Panc1 (cell line): Measurements from ENCODE around the gene ADAM12. TPM values are rescaled to one million over a fixed set of nuclear protein-coding genes. Genes with fewer than 3 reads are reported as not detected.

ENCODE experiments used
- ATAC-seq: fragments of 200-7000 bp; cut with Tn5 transposase; 2 replicates; pipeline ENCODE4 v1.9.1; 2020; ENCODE audit warnings: mild to moderate bottlenecking, moderate library complexity
- BruUV-seq: library from RNA; stranded (reverse); fragments of 400-500 nt; replicated peaks from 2 replicates; lab custom pipeline; 2021; lab: Mats Ljungman, UMichigan
- CTCF ChIA-PET: fragments of 300-600 bp; sonication (Branson Sonifier 250); formaldehyde crosslinking; loops from one replicate; lab custom pipeline; 2022; ENCODE audit warnings: antibody characterized with exemption; lab: Charles Lee
- POLR2A ChIA-PET: fragments of 300-600 bp; sonication (Branson Sonifier 250); formaldehyde crosslinking; loops from one replicate; lab custom pipeline; 2022; ENCODE audit warnings: antibody characterized with exemption; lab: Charles Lee
- DNase-seq: peaks from one replicate; pipeline ENCODE4 v3.0.0-alpha.2; 2010; ENCODE audit warnings: low read depth, low spot score
- H3K27ac ChIP-seq: 2 replicates; pipeline ENCODE4 v1.5.1; 2011; ENCODE audit warnings: mild to moderate bottlenecking, low read length, inconsistent platforms
- H3K27me3 ChIP-seq: fragments of 200-500 bp; sonication (Bioruptor generic); 2 replicates; pipeline ENCODE4 v1.6.0; 2014; ENCODE audit warnings: low read length, inconsistent platforms; ENCODE audit not compliant: control insufficient read depth, insufficient read depth
- H3K36me3 ChIP-seq: fragments of 200-500 bp; sonication (Bioruptor generic); 2 replicates; pipeline ENCODE4 v1.5.1; 2014; ENCODE audit warnings: inconsistent platforms, mild to moderate bottlenecking, low read length, moderate library complexity; ENCODE audit not compliant: control insufficient read depth, insufficient read depth
- H3K4me1 ChIP-seq: 2 replicates; pipeline ENCODE4 v1.5.1; 2011; ENCODE audit warnings: inconsistent platforms, mild to moderate bottlenecking, low read length, moderate library complexity; ENCODE audit not compliant: control insufficient read depth, insufficient read depth
- H3K4me3 ChIP-seq, 2 experiments: 2 replicates each; pipeline ENCODE4 v1.5.1; 2011 to 2012; ENCODE audit warnings: low read depth in 2 of 2, low read length in 2 of 2, mild to moderate bottlenecking in 2 of 2, inconsistent platforms in 1 of 2, moderate library complexity in 1 of 2
- H3K9me3 ChIP-seq: fragments of 200-500 bp; sonication (Bioruptor generic); 2 replicates; pipeline ENCODE4 v1.5.1; 2014; ENCODE audit warnings: low read depth, mild to moderate bottlenecking, inconsistent platforms, low read length, moderate library complexity; ENCODE audit not compliant: control insufficient read depth, insufficient read depth
- CTCF ChIP-seq: fragments of 450-650 bp; IDR thresholded peaks from 2 replicates; pipeline ENCODE4 v1.5.1; 2017; ENCODE audit warnings: mild to moderate bottlenecking
- POLR2AphosphoS5 ChIP-seq: IDR thresholded peaks from 2 replicates; pipeline ENCODE4 v1.6.1; 2012; ENCODE audit warnings: mild to moderate bottlenecking, low read depth, low read length, moderate library complexity
- REST ChIP-seq, 2 experiments: IDR thresholded peaks; 2 replicates each; pipeline ENCODE4 v1.6.1; 2011 to 2012; ENCODE audit warnings: low read depth in 2 of 2, control low read depth in 1 of 2, low read length in 1 of 2, mild to moderate bottlenecking in 1 of 2, moderate library complexity in 1 of 2; ENCODE audit not compliant: insufficient read depth in 1 of 2
- SIN3A ChIP-seq: IDR thresholded peaks from 2 replicates; pipeline ENCODE4 v1.6.1; 2012; ENCODE audit warnings: low read depth, mild to moderate bottlenecking, low read length, moderate library complexity, borderline replicate concordance; ENCODE audit not compliant: insufficient read depth
- TCF7L2 ChIP-seq: IDR thresholded peaks from 2 replicates; pipeline ENCODE4 v1.6.1; 2011; ENCODE audit warnings: mild to moderate bottlenecking, low read depth, low read length, inconsistent platforms
- in situ Hi-C: cut with HindIII; loops from 2 replicates; pipeline ENCODE4 v1.10.0; 2016; ENCODE audit warnings: low sequenced_read_pairs, low pct_unique_long_range_greater_than_20kb
- intact Hi-C: fragments of 100-400 bp; cut with micrococcal nuclease; formaldehyde crosslinking; loops from one replicate; pipeline ENCODE4 v1.10.0; 2022; ENCODE audit not compliant: unreplicated experiment
- total RNA-seq: library from RNA; stranded (reverse); gene quantifications from one replicate; pipeline ENCODE4 v1.2.1, GENCODE V29; 2021; ENCODE audit not compliant: unreplicated experiment

ADAM12 gene
- total RNA-seq, 1 experiment from 2014 or later: 0.10 TPM

- POLR2A ChIA-PET: no interaction called here
- H3K27me3 ChIP-seq: no peaks in the 10 kb centered on the region
- no peak overlapping the region for H3K27ac ChIP-seq
- ATAC-seq: peak; percentile 27; the same call in 1 of the 2 replicates
- CTCF ChIA-PET: no interaction called here
- no peak overlapping the region for H3K4me3 ChIP-seq
- no peak for DNase-seq
- in situ Hi-C loops (no loop called here), intact Hi-C loops (no loop called here)
- no peaks in the 10 kb centered on the region for H3K36me3 ChIP-seq
- H3K4me1 ChIP-seq: no peaks in the 10 kb centered on the region
- no TSS peak for BruUV-seq
- no peak for TF ChIP-seq REST (IDR thresholded peaks at IDR 0.05; ENCODE audit: insufficient read depth in 1 of 2, low read depth in 2 of 2, low read length in 1 of 2)
- TF ChIP-seq CTCF: no peak
- TF ChIP-seq POLR2AphosphoS5: no peak
- no peak for TF ChIP-seq SIN3A
- TF ChIP-seq TCF7L2: no peak
- H3K9me3 ChIP-seq: no peaks in the 10 kb centered on the region
Measured at GRCh38 chr10:126253611-126253998, 134.7 kb downstream of the ADAM12 start.

DNA sequence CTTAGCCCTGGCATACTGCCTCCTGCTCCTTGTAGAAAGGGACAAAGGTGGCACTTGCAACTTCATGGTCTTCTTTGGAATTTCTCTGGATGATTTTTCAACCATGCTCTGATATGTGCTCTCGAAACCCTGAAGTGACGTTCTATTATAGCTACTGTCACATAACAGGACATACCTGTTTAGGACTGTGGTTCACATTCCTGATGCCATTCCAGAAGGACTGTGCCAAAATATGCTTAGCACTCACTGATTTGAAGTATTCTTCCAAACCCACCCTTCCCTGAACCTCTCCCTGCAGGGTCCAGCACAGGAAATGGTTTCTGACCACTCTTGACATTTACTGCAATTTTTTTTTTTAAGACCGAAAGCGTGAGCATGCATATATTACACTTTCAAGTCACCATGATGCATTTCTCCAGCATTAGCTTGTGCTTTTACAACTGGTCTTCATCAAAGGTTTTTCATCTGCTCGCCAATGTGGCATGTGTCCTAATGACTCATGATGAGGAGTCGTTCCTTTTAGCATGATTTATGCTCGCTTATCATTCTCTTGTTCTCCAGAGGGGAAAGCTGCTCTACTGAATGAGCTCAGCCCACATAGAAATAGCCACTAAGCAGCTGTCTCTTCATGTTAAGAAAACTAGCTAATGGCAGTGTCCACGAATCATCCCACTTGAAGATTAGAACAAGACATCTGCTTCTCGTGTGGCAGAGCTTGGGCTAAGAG, 135.2 kb downstream of the ADAM12 start:
- no peaks in the 10 kb centered on the region for H3K4me1 ChIP-seq
- TF ChIP-seq CTCF: no peak
- TF ChIP-seq REST (IDR thresholded peaks at IDR 0.05; ENCODE audit: insufficient read depth in 1 of 2, low read depth in 2 of 2, low read length in 1 of 2): no peak
- no peak for TF ChIP-seq SIN3A
- TF ChIP-seq POLR2AphosphoS5: no peak
- TF ChIP-seq TCF7L2: no peak
- BruUV-seq: no TSS peak
- DNase-seq (peak; percentile 17), ATAC-seq (no peak; the same call in none of the 2 replicates)
- intact Hi-C loops: no loop called here
- H3K36me3 ChIP-seq: no peaks in the 10 kb centered on the region
- CTCF ChIA-PET: no interaction called here
- no peaks in the 10 kb centered on the region for H3K9me3 ChIP-seq
- POLR2A ChIA-PET: no interaction called here
- no peak overlapping the region for H3K27ac ChIP-seq
- in situ Hi-C loops: no loop called here
- no peak overlapping the region for H3K4me3 ChIP-seq
- H3K27me3 ChIP-seq: no peaks in the 10 kb centered on the region
